Psoas muscle (tissue), 8 donors: ENCODE measurements around the gene ALS2CL. TPM values are rescaled to one million over a fixed set of nuclear protein-coding genes. Genes with fewer than 3 reads are reported as not detected.

Experiments
- ATAC-seq, 4 donors: fragments of 200-7000 bp; cut with Tn5 transposase; one replicate each; pipeline ENCODE4 v1.9.1; 2020; ENCODE audit warnings: moderate library complexity in 3 of 4, mild to moderate bottlenecking in 2 of 4
- DNase-seq, 2 donors: peaks; one replicate each; pipeline ENCODE4 v3.0.0-alpha.2; 2020
- H3K27ac ChIP-seq: fragments of 200-600 bp; one replicate; pipeline ENCODE4 v1.8.0; 2022
- H3K27me3 ChIP-seq, 3 donors: fragments of 200-600 bp in 1 of 3; one replicate each; pipeline versions ENCODE4 v1.6.1 to v1.8.0; 2013 to 2022; ENCODE audit warnings: low read length in 2 of 3, mild to moderate bottlenecking in 2 of 3, moderate library complexity in 1 of 3; ENCODE audit not compliant: insufficient read depth in 3 of 3
- H3K36me3 ChIP-seq, 2 donors: fragments of 200-600 bp in 1 of 2; one replicate each; pipeline versions ENCODE4 v1.6.1 to v1.8.0; 2013 to 2022; ENCODE audit warnings: low read depth in 1 of 2, mild to moderate bottlenecking in 1 of 2, moderate library complexity in 1 of 2; ENCODE audit not compliant: insufficient read depth in 1 of 2
- H3K4me1 ChIP-seq: fragments of 200-600 bp; one replicate; pipeline ENCODE4 v1.8.0; 2022
- H3K4me3 ChIP-seq: fragments of 200-600 bp; one replicate; pipeline ENCODE4 v1.8.0; 2022; ENCODE audit warnings: mild to moderate bottlenecking
- H3K9me3 ChIP-seq: fragments of 200-600 bp; one replicate; pipeline ENCODE4 v1.8.0; 2022
- CTCF ChIP-seq: fragments of 200-600 bp; IDR thresholded peaks from one replicate; pipeline ENCODE4 v1.8.0; 2022; ENCODE audit warnings: antibody characterized with exemption
- WGBS, 3 donors: extraction: QIAGEN DNeasy Blood & Tissue Kit; methylation state at CpG; one replicate each; pipeline versions ENCODE4 v1.1.6 to v1.1.7; 2013; 5-methylcytosine and 5-hydroxymethylcytosine counted together
- intact Hi-C, 2 donors: fragments of 100-400 bp; cut with DNase I; formaldehyde crosslinking; loops; one replicate each; pipeline versions ENCODE4 v1.11.0 to v1.14.2; 2022
- polyA plus RNA-seq, 3 donors: library from polyadenylated mRNA; stranded (reverse); fragments of 200-250 nt; gene quantifications; one replicate each; pipeline ENCODE4 v1.2.3, GENCODE V29; 2013
- total RNA-seq, 4 donors: library from RNA; stranded (reverse); fragmentation: NEBNext Ultra II Directional in 2 of 4; extraction: Animal tissue kit (Norgen Biotek cat#: 25700) in 2 of 4; gene quantifications; one replicate each; pipeline versions ENCODE4 v1.2.1 to v1.2.4, GENCODE V29; 2021 to 2023
- donor health status: healthy with polysubstance abuse.
- donor health status: DM: no; HTN: no; CAD: no; lungs with moderate emphysema.
- donor health status: Bipolar disorder and iron deficiency.
- donor health status: healthy.
- donor health status: DM: yes; HTN: yes; CAD: no.
- donor health status: DM: no; HTN: no; CAD: no.
- donor health status: DM: no; HTN: no; CAD: no.
- donor health status: DM: yes; HTN: yes; CAD: no.

Gene ALS2CL
- total and polyA plus RNA-seq, 7 donors: 5.0 to 10.1 (median 6.3) TPM

GRCh38 chr3:46702246-46703012 is 8.9 kb upstream of the ALS2CL start:
- H3K4me3 ChIP-seq: no peak overlapping the region
- peak; percentile 9 to 49 for DNase-seq
- no peaks in the 10 kb centered on the region for H3K9me3 ChIP-seq
- peaks cover 37% of the 10 kb centered on the region for H3K4me1 ChIP-seq
- H3K36me3 ChIP-seq: no peaks in the 10 kb centered on the region
- WGBS, 3 donors: 49 to 87% (median 53%) methylated on average over 4 of the region's 4 CpGs
- TF ChIP-seq CTCF: no peak
- ATAC-seq: peak in 3 of 4 donors; percentile 30 to 61 (median 42)
- intact Hi-C loops: loop anchor here (5.0 to 10.0 kb wide), 4 partner anchors 162 to 622 kb away; partner anchors contain the start of gene MYL3 (in 1 of the 2)
- no peaks in the 10 kb centered on the region for H3K27me3 ChIP-seq
- no peak overlapping the region for H3K27ac ChIP-seq

GRCh38 chr3:46701181-46701939 is 7.9 kb upstream of the ALS2CL start, which contains the start of gene TMIE:
Gene TMIE (plus strand): TSS chr3:46701392. CDS start chr3:46701488, 96 bp downstream.
- Histone ChIP-seq H3K27ac (peak within 1 kb of the TSS; percentile 48), H3K27me3 (no peaks in the 10 kb centered on the region), H3K36me3 (no peaks in the 10 kb centered on the region), H3K4me3 (peak within 1 kb of the TSS; percentile 65), H3K9me3 (no peaks in the 10 kb centered on the region), H3K4me1 (peaks cover 48% of the 10 kb centered on the region)
- TF ChIP-seq CTCF: no peak
- intact Hi-C loops: loop anchor here (5.0 to 10.0 kb wide), 4 partner anchors 163 to 623 kb away; partner anchors contain the start of gene MYL3 (in 1 of the 2)
- 8 to 11% (median 8%) methylated on average over 29 to 51 of the region's 51 CpGs for WGBS, 3 donors
- DNase-seq: peak; percentile 54 to 69
- peak; percentile 9 to 35 (median 28) for ATAC-seq

DNA sequence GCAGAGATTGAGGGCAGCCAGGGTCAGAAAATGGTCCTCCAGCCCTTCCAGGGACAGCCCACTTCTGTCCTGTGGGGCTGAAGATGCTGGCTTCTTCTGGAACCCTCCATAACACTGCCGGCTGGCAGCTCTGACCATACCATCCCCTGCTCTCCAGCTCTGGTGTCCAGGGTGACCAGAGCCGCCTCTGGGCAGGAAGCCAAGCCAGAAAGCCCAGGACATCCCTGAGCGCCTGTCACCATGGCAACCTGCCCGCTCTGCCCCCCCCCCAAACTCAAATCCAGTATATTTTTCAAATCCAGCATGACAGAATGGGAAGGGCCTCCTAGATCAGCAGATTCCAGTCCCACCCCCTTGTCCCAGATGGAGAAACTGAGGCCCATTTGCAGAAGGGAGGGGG is 7.3 kb upstream of the ALS2CL start:
- Histone ChIP-seq H3K27ac (no peak overlapping the region), H3K4me1 (peaks cover 54% of the 10 kb centered on the region), H3K36me3 (no peaks in the 10 kb centered on the region), H3K9me3 (no peaks in the 10 kb centered on the region), H3K27me3 (no peaks in the 10 kb centered on the region), H3K4me3 (peak overlapping the region; percentile 65)
- intact Hi-C loops: loop anchor here (5.0 to 10.0 kb wide), 4 partner anchors 164 to 624 kb away; partner anchors contain the start of gene MYL3 (in 1 of the 2)
- WGBS, 3 donors: 6 to 25% (median 10%) methylated on average over 1 to 4 of the region's 4 CpGs
- ATAC-seq (no peak), DNase-seq (peak; percentile 57 to 75)
- TF ChIP-seq CTCF: no peak

- DNase-seq (peak; percentile 67 to 83), ATAC-seq (peak in 1 of 4 donors; percentile 10)
- H3K27me3 ChIP-seq: no peaks in the 10 kb centered on the region
- no peak overlapping the region for H3K4me3 ChIP-seq
- H3K9me3 ChIP-seq: no peaks in the 10 kb centered on the region
- peak overlapping the region; percentile 48 for H3K27ac ChIP-seq
- H3K36me3 ChIP-seq: no peaks in the 10 kb centered on the region
- TF ChIP-seq CTCF: no peak
- WGBS, 3 donors: 62 to 79% (median 66%) methylated on average over 8 of the region's 8 CpGs
- peaks cover 57% of the 10 kb centered on the region for H3K4me1 ChIP-seq
- intact Hi-C loops: loop anchor here (5.0 to 10.0 kb wide), 4 partner anchors 165 to 625 kb away; partner anchors contain the start of gene MYL3 (in 1 of the 2)
Observed at GRCh38 chr3:46699676-46700523, 6.4 kb upstream of the ALS2CL start.
